SK-N-SH treated with all-trans-retinoic acid at 6 μM for 48 hours (cell line): Measurements from ENCODE around the gene CDK4.
A peak's percentile ranks its signal among the peaks of the same experiment; 100 is the strongest.

Experiments
- ATAC-seq: fragments of 200-7000 bp; cut with Tn5 transposase; 3 replicates; pipeline ENCODE4 v1.9.1; 2020; ENCODE audit warnings: mild to moderate bottlenecking, moderate library complexity
- ARNTL ChIP-seq: fragments of 450-650 bp; formaldehyde crosslinking; IDR thresholded peaks from 2 replicates; pipeline ENCODE4 v1.5.0; 2020; ENCODE audit warnings: low read depth, mild to moderate bottlenecking, moderate library complexity, borderline replicate concordance
- BACH2 ChIP-seq: fragments of 250-450 bp; sonication (Bioruptor Pico); IDR thresholded peaks from 2 replicates; pipeline ENCODE4 v1.9.0; 2021; ENCODE audit warnings: mild to moderate bottlenecking, borderline replicate concordance
- CSDC2 ChIP-seq: fragments of 250-450 bp; sonication (Bioruptor Pico); IDR thresholded peaks from 2 replicates; pipeline ENCODE4 v1.5.0; 2020; ENCODE audit warnings: mild to moderate bottlenecking, moderate library complexity
- CSRNP3 ChIP-seq: fragments of 250-450 bp; sonication (Bioruptor Pico); IDR thresholded peaks from 2 replicates; pipeline ENCODE4 v1.5.1; 2021; ENCODE audit warnings: mild to moderate bottlenecking, moderate library complexity
- ESRRG ChIP-seq: fragments of 250-450 bp; sonication (Bioruptor Pico); IDR thresholded peaks from 2 replicates; pipeline ENCODE4 v1.6.1; 2021; ENCODE audit warnings: mild to moderate bottlenecking
- GLIS3 ChIP-seq: fragments of 250-450 bp; sonication (Bioruptor Pico); IDR thresholded peaks from 2 replicates; pipeline ENCODE4 v1.5.0; 2020; ENCODE audit warnings: mild to moderate bottlenecking, moderate library complexity
- ISL1 ChIP-seq: fragments of 250-450 bp; sonication (Bioruptor Pico); IDR thresholded peaks from 2 replicates; pipeline ENCODE4 v2.1.2; 2022; ENCODE audit warnings: mild to moderate bottlenecking, moderate library complexity
- OSR1 ChIP-seq: fragments of 250-450 bp; sonication (Bioruptor Pico); IDR thresholded peaks from 2 replicates; pipeline ENCODE4 v1.8.0; 2022; ENCODE audit warnings: moderate library complexity, mild to moderate bottlenecking, inconsistent platforms
- POU6F1 ChIP-seq: fragments of 250-450 bp; sonication (Bioruptor Pico); IDR thresholded peaks from 2 replicates; pipeline ENCODE4 v1.8.0; 2021; ENCODE audit warnings: low read depth, mild to moderate bottlenecking, moderate library complexity, borderline replicate concordance
- PPARA ChIP-seq: fragments of 250-450 bp; sonication (Bioruptor Pico); IDR thresholded peaks from 2 replicates; pipeline ENCODE4 v1.5.0; 2020; ENCODE audit warnings: mild to moderate bottlenecking, borderline replicate concordance
- RARB ChIP-seq: fragments of 250-450 bp; sonication (Bioruptor Pico); IDR thresholded peaks from 2 replicates; pipeline ENCODE4 v1.8.0; 2021; ENCODE audit warnings: mild to moderate bottlenecking, moderate library complexity
- SNAI2 ChIP-seq: fragments of 250-450 bp; sonication (Bioruptor Pico); IDR thresholded peaks from 2 replicates; pipeline ENCODE4 v1.5.0; 2020; ENCODE audit warnings: mild to moderate bottlenecking, moderate library complexity
- TCF4 ChIP-seq: fragments of 250-450 bp; sonication (Bioruptor Pico); IDR thresholded peaks from 2 replicates; pipeline ENCODE4 v1.8.0; 2021; ENCODE audit warnings: mild to moderate bottlenecking, moderate library complexity, borderline replicate concordance
- TOX ChIP-seq: fragments of 250-450 bp; sonication (Bioruptor Pico); IDR thresholded peaks from 2 replicates; pipeline ENCODE4 v1.8.0; 2021; ENCODE audit warnings: mild to moderate bottlenecking, moderate library complexity, borderline replicate concordance
- ZC3H10 ChIP-seq: fragments of 250-450 bp; sonication (Bioruptor Pico); IDR thresholded peaks from 2 replicates; pipeline ENCODE4 v1.5.1; 2021; ENCODE audit warnings: mild to moderate bottlenecking, moderate library complexity
- ZFP3 ChIP-seq: fragments of 250-450 bp; sonication (Bioruptor Pico); IDR thresholded peaks from 2 replicates; pipeline ENCODE4 v1.5.0; 2020; ENCODE audit warnings: mild to moderate bottlenecking, moderate library complexity
- ZFP30 ChIP-seq: fragments of 450-650 bp; formaldehyde crosslinking; IDR thresholded peaks from 2 replicates; pipeline ENCODE4 v1.5.0; 2022; ENCODE audit warnings: mild to moderate bottlenecking, moderate library complexity
- ZNF565 ChIP-seq: fragments of 450-650 bp; formaldehyde crosslinking; conservative IDR thresholded peaks from 2 replicates; pipeline ENCODE4 v1.5.0; 2020; ENCODE audit warnings: low read depth, mild to moderate bottlenecking, moderate library complexity
- ZNF70 ChIP-seq: fragments of 450-650 bp; formaldehyde crosslinking; IDR thresholded peaks from 2 replicates; pipeline ENCODE4 v1.5.0; 2020; ENCODE audit warnings: mild to moderate bottlenecking, moderate library complexity
- ZNF8 ChIP-seq: fragments of 450-650 bp; formaldehyde crosslinking; IDR thresholded peaks from 2 replicates; pipeline ENCODE4 v1.5.0; 2020; ENCODE audit warnings: mild to moderate bottlenecking, moderate library complexity
- TF ChIP-seq, protein P1 (sequence below): fragments of 250-450 bp; sonication (Bioruptor Pico); IDR thresholded peaks from 2 replicates; pipeline ENCODE4 v1.5.1; 2020; ENCODE audit warnings: low read depth, mild to moderate bottlenecking, moderate library complexity
- TF ChIP-seq, protein P2 (sequence below): fragments of 250-450 bp; sonication (Bioruptor Pico); IDR thresholded peaks from 2 replicates; pipeline ENCODE4 v1.5.0; 2020; ENCODE audit warnings: mild to moderate bottlenecking, moderate library complexity

The CDK4 gene

DNA sequence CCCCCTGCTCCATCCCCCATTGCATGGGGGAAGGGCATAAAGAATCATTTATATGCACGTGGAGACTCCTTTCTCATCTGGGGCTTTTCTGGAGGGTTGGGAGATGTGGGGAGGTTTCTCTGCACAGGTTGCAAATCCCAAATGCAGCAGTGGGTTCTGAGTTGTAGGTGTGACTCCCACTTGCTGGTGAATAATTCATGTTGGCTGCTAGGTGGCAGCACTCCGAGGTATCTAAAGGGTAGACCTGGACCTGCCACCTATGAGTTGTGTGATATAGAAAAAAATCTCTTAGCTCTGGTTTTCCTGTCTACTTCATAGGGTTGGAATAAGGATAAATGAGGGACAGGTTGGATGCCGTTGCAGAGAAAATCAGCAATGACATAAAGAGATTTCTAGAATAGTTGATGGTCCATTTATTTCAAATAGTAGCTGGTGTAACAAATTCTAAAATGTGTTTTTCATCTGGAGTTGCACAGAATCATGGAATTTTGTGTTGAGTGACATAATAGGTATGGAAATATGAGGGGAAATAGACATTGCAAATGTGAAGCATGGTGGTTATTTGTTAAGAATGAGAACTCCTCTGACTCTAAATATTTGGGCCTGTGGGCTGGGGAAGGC is 7.4 kb upstream of the CDK4 start:
- ATAC-seq: peak; percentile 51
- TF ChIP-seq ARNTL (CRISPR knock-in tag) (no peak), OSR1 (CRISPR knock-in tag) (no peak), ESRRG (CRISPR knock-in tag) (no peak), GLIS3 (no peak), TCF4 (no peak), SNAI2 (CRISPR knock-in tag) (no peak), PPARA (no peak), ZC3H10 (CRISPR knock-in tag) (no peak), ZFP30 (CRISPR knock-in tag) (no peak), BACH2 (no peak), ZNF8 (CRISPR knock-in tag) (no peak), ZNF565 (CRISPR knock-in tag) (no peak), ISL1 (CRISPR knock-in tag) (no peak), ZNF70 (no peak)
- TF ChIP-seq, protein P1, sequence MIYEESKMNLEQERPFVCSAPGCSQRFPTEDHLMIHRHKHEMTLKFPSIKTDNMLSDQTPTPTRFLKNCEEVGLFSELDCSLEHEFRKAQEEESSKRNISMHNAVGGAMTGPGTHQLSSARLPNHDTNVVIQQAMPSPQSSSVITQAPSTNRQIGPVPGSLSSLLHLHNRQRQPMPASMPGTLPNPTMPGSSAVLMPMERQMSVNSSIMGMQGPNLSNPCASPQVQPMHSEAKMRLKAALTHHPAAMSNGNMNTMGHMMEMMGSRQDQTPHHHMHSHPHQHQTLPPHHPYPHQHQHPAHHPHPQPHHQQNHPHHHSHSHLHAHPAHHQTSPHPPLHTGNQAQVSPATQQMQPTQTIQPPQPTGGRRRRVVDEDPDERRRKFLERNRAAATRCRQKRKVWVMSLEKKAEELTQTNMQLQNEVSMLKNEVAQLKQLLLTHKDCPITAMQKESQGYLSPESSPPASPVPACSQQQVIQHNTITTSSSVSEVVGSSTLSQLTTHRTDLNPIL (CRISPR knock-in tag): no peak
- TF ChIP-seq, all 23 proteins: peak for 0

GRCh38 chr12:57758552-57759359 is 6.6 kb upstream of the CDK4 start:
- TF ChIP-seq OSR1 (CRISPR knock-in tag) (no peak), ZNF565 (CRISPR knock-in tag) (no peak), ESRRG (CRISPR knock-in tag) (no peak), CSRNP3 (no peak), CSDC2 (CRISPR knock-in tag) (no peak), ISL1 (CRISPR knock-in tag) (no peak), SNAI2 (CRISPR knock-in tag) (no peak), ZFP30 (CRISPR knock-in tag) (no peak), GLIS3 (no peak), RARB (CRISPR knock-in tag) (no peak), BACH2 (no peak), ZC3H10 (CRISPR knock-in tag) (no peak)
- TF ChIP-seq, protein P1 (CRISPR knock-in tag): no peak
- no peak for ATAC-seq

- no peak for ATAC-seq
- TF ChIP-seq, protein P1 (CRISPR knock-in tag): no peak
- TF ChIP-seq ZNF565 (CRISPR knock-in tag) (no peak), ISL1 (CRISPR knock-in tag) (no peak), ZC3H10 (CRISPR knock-in tag) (no peak), SNAI2 (CRISPR knock-in tag) (no peak), CSRNP3 (no peak), ZNF8 (CRISPR knock-in tag) (no peak), TOX (CRISPR knock-in tag) (no peak), ZNF70 (no peak), ZFP30 (CRISPR knock-in tag) (no peak), BACH2 (no peak), GLIS3 (no peak), ZFP3 (CRISPR knock-in tag) (no peak), POU6F1 (CRISPR knock-in tag) (no peak)
- TF ChIP-seq, protein P2, sequence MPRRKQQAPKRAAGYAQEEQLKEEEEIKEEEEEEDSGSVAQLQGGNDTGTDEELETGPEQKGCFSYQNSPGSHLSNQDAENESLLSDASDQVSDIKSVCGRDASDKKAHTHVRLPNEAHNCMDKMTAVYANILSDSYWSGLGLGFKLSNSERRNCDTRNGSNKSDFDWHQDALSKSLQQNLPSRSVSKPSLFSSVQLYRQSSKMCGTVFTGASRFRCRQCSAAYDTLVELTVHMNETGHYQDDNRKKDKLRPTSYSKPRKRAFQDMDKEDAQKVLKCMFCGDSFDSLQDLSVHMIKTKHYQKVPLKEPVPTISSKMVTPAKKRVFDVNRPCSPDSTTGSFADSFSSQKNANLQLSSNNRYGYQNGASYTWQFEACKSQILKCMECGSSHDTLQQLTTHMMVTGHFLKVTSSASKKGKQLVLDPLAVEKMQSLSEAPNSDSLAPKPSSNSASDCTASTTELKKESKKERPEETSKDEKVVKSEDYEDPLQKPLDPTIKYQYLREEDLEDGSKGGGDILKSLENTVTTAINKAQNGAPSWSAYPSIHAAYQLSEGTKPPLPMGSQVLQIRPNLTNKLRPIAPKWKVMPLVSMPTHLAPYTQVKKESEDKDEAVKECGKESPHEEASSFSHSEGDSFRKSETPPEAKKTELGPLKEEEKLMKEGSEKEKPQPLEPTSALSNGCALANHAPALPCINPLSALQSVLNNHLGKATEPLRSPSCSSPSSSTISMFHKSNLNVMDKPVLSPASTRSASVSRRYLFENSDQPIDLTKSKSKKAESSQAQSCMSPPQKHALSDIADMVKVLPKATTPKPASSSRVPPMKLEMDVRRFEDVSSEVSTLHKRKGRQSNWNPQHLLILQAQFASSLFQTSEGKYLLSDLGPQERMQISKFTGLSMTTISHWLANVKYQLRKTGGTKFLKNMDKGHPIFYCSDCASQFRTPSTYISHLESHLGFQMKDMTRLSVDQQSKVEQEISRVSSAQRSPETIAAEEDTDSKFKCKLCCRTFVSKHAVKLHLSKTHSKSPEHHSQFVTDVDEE (CRISPR knock-in tag): no peak
Observed at GRCh38 chr12:57757771-57758170, 5.7 kb upstream of the CDK4 start.
